NB4 (cell line): ENCODE results near the gene IFI35.

Experiments
- CTCF ChIP-seq: IDR thresholded peaks from one replicate; pipeline ENCODE4 v1.5.1; 2012; ENCODE audit warnings: low read depth, low read length
- POLR2A ChIP-seq: IDR thresholded peaks from 2 replicates; pipeline ENCODE4 v1.6.1; 2011; ENCODE audit warnings: mild to moderate bottlenecking; ENCODE audit not compliant: insufficient read length; ENCODE audit errors: extremely low read depth

DNA sequence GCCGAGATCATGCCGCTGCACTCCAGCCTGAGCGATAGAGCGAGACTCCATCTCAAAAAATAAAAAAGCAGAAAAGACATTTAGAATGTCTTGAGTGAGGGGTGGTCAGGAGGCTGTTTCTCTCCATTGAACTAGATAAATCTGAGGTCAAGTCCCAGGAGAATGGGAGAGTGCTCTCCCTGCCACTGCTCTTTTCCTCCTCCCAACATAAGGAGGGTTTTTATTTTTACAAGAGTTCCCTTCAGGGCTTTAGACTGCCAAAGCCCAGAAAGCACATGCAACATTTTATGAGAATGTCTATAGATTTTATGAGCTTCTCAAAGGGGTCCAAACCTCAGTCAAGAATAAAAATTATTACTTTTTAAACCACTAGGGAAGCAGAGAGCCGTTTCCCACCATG, 20.0 kb downstream of the IFI35 start:
- TF ChIP-seq CTCF = no peak
- TF ChIP-seq POLR2A = no peak
